ENCODE data around the gene KRT78. TPM values are rescaled to one million over a fixed set of nuclear protein-coding genes. Genes with fewer than 3 reads are reported as not detected.

KRT78 gene
- polyA plus RNA-seq, 1 experiment: not detected

DNA sequence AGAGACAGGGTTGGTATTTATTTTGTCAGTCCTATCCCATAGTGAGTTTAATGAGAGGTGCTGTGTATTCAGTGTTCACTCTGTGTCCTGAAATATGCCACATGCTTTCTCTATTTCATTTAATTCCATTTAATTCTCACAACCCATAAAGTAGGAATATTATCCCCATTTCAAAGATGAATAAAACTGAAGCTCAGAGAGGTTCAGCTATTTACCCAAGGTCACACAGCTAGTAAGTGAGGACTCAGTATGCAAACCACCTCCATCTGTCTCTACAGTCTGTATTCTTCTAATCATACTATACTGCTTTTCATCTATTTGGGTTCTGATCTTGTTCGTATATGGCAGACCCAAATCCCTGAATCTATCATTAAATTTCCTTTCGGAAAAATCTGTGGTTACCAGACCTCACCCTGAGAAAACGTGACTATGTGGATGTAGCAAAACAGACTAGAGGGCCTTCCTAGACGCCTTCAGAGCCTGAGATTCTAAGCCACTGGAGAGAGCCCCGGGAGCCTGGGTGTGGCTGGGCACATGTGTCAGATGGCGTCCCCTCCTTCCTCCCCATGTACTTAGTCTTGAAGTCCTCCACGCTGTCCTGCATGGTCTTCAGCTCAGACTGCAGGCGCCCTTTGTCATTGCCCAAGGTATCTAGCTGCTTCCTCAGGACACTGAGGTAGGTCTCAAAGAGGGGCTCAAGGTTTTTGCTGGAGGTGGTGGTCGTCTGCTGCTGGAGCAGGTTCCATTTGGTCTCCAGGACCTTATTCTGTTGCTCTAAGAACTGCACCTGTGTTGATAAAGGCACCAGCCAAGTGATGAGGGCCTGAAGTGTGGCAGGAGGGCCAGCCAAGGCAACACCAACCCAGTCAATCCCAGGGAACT is 37.4 kb downstream of the KRT78 start:
- DNase-seq (ENCODE audit: low read depth): no peak
- H3K4me3 ChIP-seq (ENCODE audit: low read depth, low read length): no peak overlapping the region
- TF ChIP-seq, protein P1, sequence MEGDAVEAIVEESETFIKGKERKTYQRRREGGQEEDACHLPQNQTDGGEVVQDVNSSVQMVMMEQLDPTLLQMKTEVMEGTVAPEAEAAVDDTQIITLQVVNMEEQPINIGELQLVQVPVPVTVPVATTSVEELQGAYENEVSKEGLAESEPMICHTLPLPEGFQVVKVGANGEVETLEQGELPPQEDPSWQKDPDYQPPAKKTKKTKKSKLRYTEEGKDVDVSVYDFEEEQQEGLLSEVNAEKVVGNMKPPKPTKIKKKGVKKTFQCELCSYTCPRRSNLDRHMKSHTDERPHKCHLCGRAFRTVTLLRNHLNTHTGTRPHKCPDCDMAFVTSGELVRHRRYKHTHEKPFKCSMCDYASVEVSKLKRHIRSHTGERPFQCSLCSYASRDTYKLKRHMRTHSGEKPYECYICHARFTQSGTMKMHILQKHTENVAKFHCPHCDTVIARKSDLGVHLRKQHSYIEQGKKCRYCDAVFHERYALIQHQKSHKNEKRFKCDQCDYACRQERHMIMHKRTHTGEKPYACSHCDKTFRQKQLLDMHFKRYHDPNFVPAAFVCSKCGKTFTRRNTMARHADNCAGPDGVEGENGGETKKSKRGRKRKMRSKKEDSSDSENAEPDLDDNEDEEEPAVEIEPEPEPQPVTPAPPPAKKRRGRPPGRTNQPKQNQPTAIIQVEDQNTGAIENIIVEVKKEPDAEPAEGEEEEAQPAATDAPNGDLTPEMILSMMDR (IDR thresholded peaks at IDR 0.05; ENCODE audit: insufficient read depth, low read depth, low read length): no peak
- peaks cover 10% of the 10 kb centered on the region for H3K27me3 ChIP-seq (ENCODE audit: control insufficient read depth, insufficient read depth, low read length)
- no peaks in the 10 kb centered on the region for H3K36me3 ChIP-seq (ENCODE audit: control insufficient read depth, insufficient read depth, low read length)
- ChIA-PET POLR2A (no interaction called here), CTCF (no interaction called here)

DNA sequence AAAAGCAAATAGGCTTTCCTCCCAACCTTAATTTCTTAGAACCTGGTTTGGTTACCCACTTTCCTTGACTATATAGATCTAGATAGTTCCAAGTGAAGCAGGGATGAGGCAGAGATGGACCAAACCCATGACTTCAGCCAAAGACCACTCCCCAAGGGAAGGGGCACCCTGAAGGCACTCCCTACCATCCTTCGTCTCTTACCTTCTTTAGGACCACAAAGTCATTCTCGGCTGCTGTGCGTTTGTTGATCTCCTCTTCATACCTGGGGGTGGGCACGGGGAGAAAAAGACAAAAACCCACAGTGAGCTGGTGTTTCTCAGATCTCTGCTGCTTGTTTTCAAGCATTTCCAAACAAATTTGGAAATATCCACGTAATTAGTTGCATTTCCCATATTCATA is 38.2 kb downstream of the KRT78 start:
- Histone ChIP-seq H3K4me3 (ENCODE audit: low read depth, low read length) (no peak overlapping the region), H3K36me3 (ENCODE audit: control insufficient read depth, insufficient read depth, low read length) (no peaks in the 10 kb centered on the region), H3K27me3 (ENCODE audit: control insufficient read depth, insufficient read depth, low read length) (peaks cover 13% of the 10 kb centered on the region)
- CTCF ChIA-PET: interaction anchor here (0.7 kb wide), 1 partner anchor 12 kb away, joined by 3 read pairs; no protein-coding TSS in a partner anchor
- POLR2A ChIA-PET: no interaction called here
- TF ChIP-seq, protein P1 (IDR thresholded peaks at IDR 0.05; ENCODE audit: insufficient read depth, low read depth, low read length): no peak
- DNase-seq (ENCODE audit: low read depth): no peak

DNA sequence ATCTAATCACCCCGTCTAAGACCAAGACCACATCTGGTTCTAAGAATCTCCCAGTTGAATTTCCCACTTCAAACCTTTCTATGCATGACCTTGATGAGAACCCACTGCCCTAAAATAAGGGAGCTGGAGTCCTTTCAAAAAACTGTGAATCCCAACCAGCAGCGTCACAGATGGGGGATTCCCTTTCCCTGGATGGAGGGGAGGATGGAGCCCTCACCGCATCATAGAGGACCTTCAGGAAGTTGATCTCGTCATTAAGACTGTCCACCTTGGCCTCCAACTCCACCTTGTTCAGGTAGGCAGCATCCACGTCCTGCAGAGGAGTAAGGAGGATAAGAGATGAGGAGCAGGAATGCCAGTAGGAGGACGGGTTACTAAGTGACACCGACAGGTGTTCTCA is 39.6 kb downstream of the KRT78 start:
- no peak for DNase-seq (ENCODE audit: low read depth)
- TF ChIP-seq, protein P1 (IDR thresholded peaks at IDR 0.05; ENCODE audit: insufficient read depth, low read depth, low read length): no peak
- POLR2A ChIA-PET: no interaction called here

DNA sequence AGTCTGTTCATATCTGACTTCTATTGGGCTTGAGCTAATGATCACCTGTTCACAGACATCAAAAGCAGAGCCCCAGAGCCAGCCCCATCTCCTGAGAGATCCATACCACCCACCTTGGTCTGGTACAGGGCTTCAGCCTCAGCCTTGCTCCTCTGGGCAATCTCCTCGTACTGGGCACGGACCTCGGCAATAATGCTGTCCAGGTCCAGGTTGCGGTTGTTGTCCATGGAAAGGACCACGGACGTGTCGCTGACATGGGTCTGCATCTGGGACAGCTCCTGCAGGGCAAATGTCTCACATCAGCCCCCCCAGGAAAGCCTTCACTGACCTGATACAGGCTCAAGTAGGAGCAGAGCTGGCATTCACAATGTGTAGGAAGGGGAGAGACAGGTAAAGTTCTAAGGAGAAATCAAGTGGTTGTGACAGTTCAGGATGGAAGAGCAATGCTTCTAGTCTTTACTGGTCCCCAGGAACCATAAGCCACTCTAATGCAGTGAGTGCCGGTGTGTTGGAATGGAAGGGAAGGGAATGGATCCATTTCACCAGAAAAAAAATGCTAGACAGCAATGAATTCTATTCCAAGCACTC is 40.1 kb downstream of the KRT78 start:
- POLR2A ChIA-PET: no interaction called here
- Histone ChIP-seq H3K36me3 (ENCODE audit: control insufficient read depth, insufficient read depth, low read length) (no peaks in the 10 kb centered on the region), H3K4me3 (ENCODE audit: low read depth, low read length) (no peak overlapping the region), H3K27me3 (ENCODE audit: control insufficient read depth, insufficient read depth, low read length) (peaks cover 14% of the 10 kb centered on the region)
- CTCF ChIA-PET: interaction anchor here (1.5 kb wide), 1 partner anchor 16 kb away, joined by 3 read pairs; no protein-coding TSS in a partner anchor
- TF ChIP-seq, protein P1 (IDR thresholded peaks at IDR 0.05; ENCODE audit: insufficient read depth, low read depth, low read length): no peak
- DNase-seq (ENCODE audit: low read depth): no peak

More for the DNA sequence above, 39.6 kb downstream of the KRT78 start:
- Histone ChIP-seq H3K36me3 (ENCODE audit: control insufficient read depth, insufficient read depth, low read length) (no peaks in the 10 kb centered on the region), H3K4me3 (ENCODE audit: low read depth, low read length) (no peak overlapping the region), H3K27me3 (ENCODE audit: control insufficient read depth, insufficient read depth, low read length) (peaks cover 13% of the 10 kb centered on the region)
- CTCF ChIA-PET: interaction anchor here (1.5 kb wide), 1 partner anchor 17 kb away, joined by 3 read pairs; no protein-coding TSS in a partner anchor

Data from BJ (cell line).